ENCODE measurements around the gene ZMAT3.

ZMAT3 gene

GRCh38 chr3:179029096-179029495 is 42.5 kb downstream of the ZMAT3 start:
- no peak overlapping the region for H3K4me3 ChIP-seq
- no peak overlapping the region for H3K27ac ChIP-seq

DNA sequence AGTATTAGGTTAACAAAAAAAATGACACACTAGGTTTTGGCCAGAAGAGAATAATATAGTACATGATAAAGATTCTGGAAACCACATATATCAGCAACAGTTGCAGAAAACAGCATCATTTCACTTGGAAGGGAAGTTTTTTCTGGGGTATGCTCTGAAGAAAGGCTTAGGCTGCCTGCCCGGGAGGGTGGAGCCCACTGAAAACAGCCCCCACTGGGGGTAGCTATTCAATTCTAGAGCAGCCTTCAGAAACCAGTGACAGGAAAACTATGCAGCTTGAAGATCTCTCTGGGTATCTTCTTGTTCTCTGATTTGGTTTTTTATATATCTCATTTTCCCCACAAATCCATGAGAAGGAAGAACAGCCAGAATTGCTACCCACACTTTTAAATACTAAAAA is 43.2 kb downstream of the ZMAT3 start:
- Histone ChIP-seq H3K4me3 (no peak overlapping the region), H3K27ac (no peak overlapping the region)

DNA sequence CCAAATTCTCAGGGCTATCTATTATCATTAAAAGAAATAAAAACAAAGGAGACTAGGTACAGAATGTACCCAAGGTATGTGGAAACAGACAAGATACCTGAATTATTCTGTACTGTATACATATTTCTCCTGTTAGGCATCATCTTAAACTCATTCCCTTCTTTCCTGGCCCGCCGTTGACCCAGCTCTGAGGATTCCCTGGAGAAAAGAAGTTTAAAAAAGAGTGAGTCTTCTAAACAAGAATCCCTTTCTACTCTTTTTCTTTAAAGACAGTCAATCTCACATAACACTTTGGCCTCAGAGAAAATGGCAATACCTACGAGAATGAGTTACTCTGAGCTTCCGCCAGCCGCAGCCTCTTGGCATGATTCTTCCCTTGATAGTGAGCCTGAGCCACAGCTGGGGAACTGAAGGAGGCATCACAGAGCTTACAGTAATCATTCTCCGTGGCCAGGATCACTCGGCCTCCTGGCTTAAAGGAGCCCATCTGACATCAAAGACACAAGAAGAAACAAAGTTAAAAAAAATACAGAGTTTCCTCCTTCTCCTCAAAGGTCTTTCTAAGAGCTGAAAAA is 44.2 kb downstream of the ZMAT3 start:
- no peak overlapping the region for H3K4me3 ChIP-seq
- peak overlapping the region in 1 of 21 experiments; percentile 7 for H3K27ac ChIP-seq

GRCh38 chr3:179026636-179027035 is 45.0 kb downstream of the ZMAT3 start:
- H3K27ac ChIP-seq, result no peak overlapping the region
- no peak overlapping the region for H3K4me3 ChIP-seq

DNA sequence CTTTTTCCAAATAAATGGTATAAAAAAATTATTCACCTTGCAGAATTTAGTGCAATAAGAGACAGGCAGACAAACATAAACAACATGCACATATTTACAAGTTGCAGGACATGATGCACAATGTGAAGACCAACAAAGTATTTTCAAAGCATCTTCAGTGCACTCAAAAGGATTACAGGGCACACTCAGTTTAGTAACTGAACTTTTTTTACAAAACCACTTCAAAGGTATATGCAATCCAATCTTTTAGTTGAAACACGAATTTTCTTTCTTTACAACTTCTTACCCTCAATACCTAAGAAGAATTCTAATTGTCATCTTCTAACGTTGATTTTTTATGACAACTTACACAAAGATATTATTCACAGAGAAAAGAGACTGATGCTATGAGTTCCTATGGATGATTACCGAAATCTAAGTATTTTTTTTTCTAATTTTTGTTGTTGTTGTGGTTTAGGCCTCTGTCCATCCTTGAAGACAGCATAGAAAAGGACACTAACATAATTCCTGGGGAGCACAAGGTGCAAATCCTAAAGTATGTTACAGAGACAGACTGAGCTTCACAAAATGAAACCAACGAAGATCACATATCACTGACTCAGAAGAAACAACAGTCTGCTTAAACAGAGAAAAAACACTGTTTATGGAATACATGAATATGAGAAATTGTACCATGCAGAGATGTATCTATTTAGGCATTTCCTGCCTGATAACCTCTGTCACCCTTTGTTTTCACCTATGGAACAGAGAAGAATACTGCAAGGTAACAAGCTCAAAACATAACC is 50.3 kb downstream of the ZMAT3 start:
- no peak overlapping the region for H3K4me3 ChIP-seq
- H3K27ac ChIP-seq, result no peak overlapping the region

DNA sequence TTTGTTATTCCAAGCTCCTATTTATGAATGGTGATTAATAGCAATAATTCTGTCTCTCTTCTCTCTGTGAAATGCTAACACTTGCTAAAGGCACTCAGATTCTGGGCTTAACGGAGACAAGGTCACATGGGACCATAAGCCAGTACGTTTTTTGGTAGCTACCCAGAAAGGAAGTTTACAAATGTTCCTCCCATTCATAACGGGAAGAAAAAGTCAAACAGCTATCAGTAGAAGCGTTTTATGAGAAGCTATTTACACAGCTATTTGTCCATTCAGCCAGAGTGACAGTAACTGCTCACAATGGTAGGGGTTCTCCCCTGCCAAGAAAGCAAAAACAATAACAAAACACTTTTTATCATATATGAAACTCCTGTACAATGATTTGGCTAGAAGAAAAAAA is 51.5 kb downstream of the ZMAT3 start:
- Histone ChIP-seq H3K27ac (peak overlapping the region in 3 of 21 experiments; percentile 4 to 28 (median 7)), H3K4me3 (no peak overlapping the region)

DNA sequence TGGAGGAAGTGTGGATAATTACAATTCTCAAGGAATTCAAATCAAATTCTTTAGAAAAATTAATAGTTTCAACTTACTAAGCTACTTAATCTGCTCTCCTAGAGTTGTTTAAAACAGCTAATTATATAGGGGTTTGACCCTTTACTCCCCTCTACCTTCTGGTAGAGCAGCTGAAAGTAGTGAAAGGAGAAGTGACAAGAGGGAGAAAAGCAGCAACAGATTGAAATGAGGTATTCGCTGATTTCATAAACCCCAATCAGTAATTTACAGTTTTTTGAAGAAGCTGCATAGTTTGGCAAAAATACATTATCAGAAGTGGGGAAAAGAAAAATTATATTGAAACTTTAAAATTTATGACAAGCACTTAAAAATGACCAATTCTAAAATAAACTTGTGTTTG is 52.8 kb downstream of the ZMAT3 start:
- no peak overlapping the region for H3K4me3 ChIP-seq

GRCh38 chr3:179016979-179017670 is 54.5 kb downstream of the ZMAT3 start:
- Histone ChIP-seq H3K27ac (peak overlapping the region in 1 of 21 experiments; percentile 30), H3K4me3 (no peak overlapping the region)

More for the DNA sequence above, 52.8 kb downstream of the ZMAT3 start:
- no peak overlapping the region for H3K27ac ChIP-seq

- Histone ChIP-seq H3K27ac (no peak overlapping the region), H3K4me3 (no peak overlapping the region)
Observed at GRCh38 chr3:179015551-179016020, 56.0 kb downstream of the ZMAT3 start.

GRCh38 chr3:179005706-179006105 is 65.9 kb downstream of the ZMAT3 start:
- peak overlapping the region in 1 of 21 experiments; percentile 34 for H3K27ac ChIP-seq
- no peak overlapping the region for H3K4me3 ChIP-seq

DNA sequence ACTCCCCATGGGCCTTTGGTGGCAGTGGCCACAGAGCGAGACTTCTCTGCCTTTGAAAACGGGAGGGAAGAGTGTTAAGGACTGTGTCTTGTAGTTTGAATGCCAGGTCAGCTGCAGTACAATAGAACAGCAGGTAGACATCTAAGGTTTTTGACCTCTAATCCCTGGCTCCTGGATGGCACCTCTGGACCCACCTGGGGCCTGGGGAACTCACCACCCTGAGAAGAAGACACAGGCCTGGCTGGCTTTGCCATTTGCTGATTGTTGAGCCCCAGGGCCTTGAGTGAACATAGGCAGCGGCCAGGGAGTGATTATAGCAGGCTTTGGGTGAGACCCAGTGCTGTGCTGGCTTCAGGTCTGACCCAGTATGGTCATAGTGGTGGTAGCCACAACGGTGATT is 66.4 kb downstream of the ZMAT3 start:
- Histone ChIP-seq H3K4me3 (no peak overlapping the region), H3K27ac (peak overlapping the region in 2 of 21 experiments; percentile 10 to 34)

DNA sequence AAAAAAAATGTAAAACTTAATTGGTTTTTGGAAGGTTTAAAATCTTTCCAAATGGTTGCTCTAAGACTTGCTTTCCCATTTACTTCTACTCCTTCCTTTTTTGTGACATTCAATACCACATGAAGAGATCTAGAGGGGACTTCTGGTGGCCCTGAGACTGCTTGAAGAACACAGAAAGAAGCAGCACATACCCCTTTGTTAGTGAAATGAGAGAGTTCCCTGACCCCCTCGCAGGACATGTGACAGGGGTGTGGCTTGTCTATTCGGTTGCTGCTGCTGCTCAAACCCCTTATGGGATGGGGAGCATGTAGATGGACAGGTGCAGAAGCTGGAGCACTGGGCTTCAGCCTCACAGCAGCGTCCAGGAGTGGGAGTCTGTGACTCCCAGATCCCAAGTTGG is 71.0 kb downstream of the ZMAT3 start:
- no peak overlapping the region for H3K27ac ChIP-seq
- H3K4me3 ChIP-seq, result no peak overlapping the region

- no peak overlapping the region for H3K27ac ChIP-seq
- H3K4me3 ChIP-seq, result no peak overlapping the region
Observed at GRCh38 chr3:179000144-179000543, 71.5 kb downstream of the ZMAT3 start.

GRCh38 chr3:178996399-178996798 is 75.2 kb downstream of the ZMAT3 start:
- Histone ChIP-seq H3K4me3 (no peak overlapping the region), H3K27ac (no peak overlapping the region)

DNA sequence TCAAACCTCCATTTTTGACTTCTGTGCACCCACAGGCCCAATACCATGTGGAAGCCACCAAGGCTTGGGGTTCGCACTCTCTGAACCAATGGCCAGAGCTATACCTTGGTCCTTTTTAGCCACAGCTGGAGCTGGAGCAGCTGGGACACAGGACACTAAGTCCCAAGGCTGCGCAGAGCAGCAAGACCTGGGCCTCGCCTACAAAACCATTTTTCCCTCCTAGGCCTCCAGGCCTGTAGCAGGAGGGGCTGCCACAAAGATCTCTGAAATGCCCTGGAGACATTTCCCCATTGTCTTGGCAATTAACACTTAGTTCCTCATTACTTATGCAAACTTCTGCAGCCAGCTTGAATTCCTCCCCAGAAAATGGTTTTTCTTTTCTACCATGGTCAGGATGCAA is 81.3 kb downstream of the ZMAT3 start:
- H3K4me3 ChIP-seq, result no peak overlapping the region
- no peak overlapping the region for H3K27ac ChIP-seq

DNA sequence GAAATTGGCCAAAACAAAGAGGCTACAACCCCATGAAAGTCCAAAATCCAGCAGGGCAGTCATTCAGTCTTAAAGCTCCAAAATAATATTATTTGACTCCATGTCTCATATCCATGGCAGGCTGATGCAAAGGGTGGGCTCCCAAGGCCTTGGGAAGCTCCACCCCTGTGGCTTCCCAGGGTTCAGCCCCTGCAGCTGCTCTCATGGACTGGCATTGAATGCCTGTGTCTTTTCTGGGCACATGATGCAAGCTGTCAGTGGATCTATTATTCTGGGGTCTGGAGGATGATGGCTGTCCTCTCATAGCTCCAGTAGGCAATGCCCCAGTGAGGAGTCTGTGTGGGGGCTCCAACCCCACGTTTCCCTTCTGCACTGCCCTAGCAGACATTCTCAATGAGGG is 81.8 kb downstream of the ZMAT3 start:
- no peak overlapping the region for H3K4me3 ChIP-seq
- H3K27ac ChIP-seq, result no peak overlapping the region

DNA sequence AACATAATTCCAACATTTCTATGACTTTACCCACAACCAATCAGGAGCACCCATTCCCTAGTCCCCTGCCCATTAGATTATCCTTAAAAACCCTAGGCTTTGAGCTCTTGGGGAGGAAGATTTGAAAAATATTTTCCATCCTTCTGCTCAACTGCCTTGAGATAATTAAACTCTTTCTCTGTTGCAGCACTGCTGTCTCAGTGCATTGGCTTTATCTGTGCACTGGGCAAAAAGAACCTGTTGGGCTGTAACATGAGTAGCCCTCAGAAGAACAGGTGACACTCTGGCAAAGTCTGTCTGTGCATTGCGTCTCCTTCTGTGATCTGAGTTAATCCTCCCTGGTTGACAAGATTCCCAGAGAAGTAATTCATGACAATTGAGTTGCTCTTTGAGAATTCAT is 83.9 kb downstream of the ZMAT3 start:
- Histone ChIP-seq H3K27ac (no peak overlapping the region), H3K4me3 (no peak overlapping the region)

DNA sequence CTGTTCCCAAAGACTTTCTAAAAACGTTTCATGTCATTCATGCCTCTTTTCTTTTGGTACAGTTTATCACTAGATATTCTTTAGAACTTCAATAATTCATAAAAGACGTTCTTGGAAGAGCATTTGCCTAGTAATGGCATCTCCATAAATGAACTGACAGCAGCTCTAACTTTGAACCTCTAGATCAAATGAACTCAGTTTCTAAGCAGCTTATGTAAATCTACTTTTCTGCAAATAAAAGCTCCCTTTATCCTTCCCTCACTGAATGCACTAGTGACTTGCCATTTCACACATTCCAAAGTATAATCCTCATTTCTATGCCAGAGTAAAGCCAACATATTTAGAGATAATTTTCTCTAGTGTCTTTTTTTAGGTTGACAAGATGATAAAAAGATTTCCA is 85.2 kb downstream of the ZMAT3 start:
- no peak overlapping the region for H3K27ac ChIP-seq
- H3K4me3 ChIP-seq, result no peak overlapping the region

- no peak overlapping the region for H3K4me3 ChIP-seq
- H3K27ac ChIP-seq, result no peak overlapping the region
Observed at GRCh38 chr3:178982137-178982536, 89.5 kb downstream of the ZMAT3 start.

GRCh38 chr3:178975320-178975719 is 96.3 kb downstream of the ZMAT3 start:
- Histone ChIP-seq H3K27ac (no peak overlapping the region), H3K4me3 (no peak overlapping the region)

DNA sequence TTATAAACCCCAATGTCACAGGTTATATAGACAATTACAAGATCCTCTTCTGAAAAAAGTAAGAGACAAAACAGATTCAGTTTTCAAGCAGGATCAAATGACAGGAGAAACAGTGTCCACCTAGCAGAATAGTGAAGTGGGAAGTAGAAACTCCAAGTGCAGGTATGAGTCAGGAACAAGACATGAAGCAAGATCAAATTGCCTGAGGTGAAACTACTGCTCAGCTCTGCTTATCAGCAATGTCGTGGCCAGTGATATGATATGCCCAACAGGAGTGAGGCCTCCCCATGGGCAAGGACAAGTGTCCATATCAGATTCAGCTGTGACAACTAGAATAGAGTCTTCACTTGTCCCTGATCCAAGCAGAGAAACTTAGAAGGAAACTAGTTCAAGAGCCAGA is 100.0 kb downstream of the ZMAT3 start:
- Histone ChIP-seq H3K27ac (no peak overlapping the region), H3K4me3 (no peak overlapping the region)
